Choroid plexus epithelial cell (primary cell): ENCODE results near the gene CSMD2.

ENCODE experiments used
- DNase-seq: peaks from one replicate; pipeline ENCODE4 v3.0.0-alpha.2; 2010; ENCODE audit warnings: low read depth
- H3K4me3 ChIP-seq: 2 replicates; pipeline ENCODE4 v1.5.1; 2011; ENCODE audit warnings: low read depth, mild to moderate bottlenecking, control low read depth, low read length, moderate library complexity
- TF ChIP-seq, protein P1 (sequence below): conservative IDR thresholded peaks from 2 replicates; pipeline ENCODE4 v1.5.1; 2011; ENCODE audit warnings: low read depth, mild to moderate bottlenecking, control low read depth, inconsistent platforms, low read length, moderate library complexity

The CSMD2 gene

DNA sequence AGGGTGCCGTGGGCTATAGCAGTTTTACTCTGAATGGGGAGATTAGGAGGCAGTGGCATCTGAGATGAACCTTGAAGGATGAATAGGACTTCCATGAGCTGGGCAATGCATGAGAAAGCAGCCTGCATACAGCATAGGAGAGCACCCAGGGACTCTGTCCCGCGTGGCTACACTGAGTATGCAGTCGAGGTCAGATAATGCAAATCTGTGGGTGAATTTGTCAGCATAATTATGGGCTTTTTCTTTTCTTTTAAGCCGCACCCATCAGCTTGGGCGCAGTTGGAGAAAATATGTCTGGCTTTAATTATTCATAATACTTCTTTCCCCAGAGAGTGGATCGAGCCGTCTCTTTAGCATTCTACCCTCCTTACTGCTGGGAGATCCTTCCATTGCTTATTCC is 504.1 kb downstream of the CSMD2 start:
- no peak for DNase-seq
- TF ChIP-seq, protein P1, sequence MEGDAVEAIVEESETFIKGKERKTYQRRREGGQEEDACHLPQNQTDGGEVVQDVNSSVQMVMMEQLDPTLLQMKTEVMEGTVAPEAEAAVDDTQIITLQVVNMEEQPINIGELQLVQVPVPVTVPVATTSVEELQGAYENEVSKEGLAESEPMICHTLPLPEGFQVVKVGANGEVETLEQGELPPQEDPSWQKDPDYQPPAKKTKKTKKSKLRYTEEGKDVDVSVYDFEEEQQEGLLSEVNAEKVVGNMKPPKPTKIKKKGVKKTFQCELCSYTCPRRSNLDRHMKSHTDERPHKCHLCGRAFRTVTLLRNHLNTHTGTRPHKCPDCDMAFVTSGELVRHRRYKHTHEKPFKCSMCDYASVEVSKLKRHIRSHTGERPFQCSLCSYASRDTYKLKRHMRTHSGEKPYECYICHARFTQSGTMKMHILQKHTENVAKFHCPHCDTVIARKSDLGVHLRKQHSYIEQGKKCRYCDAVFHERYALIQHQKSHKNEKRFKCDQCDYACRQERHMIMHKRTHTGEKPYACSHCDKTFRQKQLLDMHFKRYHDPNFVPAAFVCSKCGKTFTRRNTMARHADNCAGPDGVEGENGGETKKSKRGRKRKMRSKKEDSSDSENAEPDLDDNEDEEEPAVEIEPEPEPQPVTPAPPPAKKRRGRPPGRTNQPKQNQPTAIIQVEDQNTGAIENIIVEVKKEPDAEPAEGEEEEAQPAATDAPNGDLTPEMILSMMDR, result no peak
- no peak overlapping the region for H3K4me3 ChIP-seq

DNA sequence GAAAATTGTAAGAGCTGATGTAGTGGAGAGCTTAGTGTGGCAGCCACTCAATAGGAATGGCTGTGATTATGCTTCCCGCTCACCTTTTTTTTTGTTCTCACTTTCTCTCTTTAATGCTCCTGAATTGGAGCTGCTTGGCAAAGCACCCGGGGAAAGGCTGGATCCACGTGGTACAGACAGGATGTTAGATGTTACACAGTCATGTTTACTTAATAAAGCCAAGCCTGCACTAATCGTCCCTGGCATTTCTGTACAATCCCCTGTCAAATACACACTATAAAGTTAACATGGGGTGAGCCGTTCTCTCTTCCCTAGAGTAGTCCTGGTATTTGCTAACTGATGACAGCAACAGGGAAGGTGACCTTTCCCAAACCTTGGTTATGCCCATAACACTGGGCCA is 504.8 kb downstream of the CSMD2 start:
- no peak for DNase-seq
- H3K4me3 ChIP-seq, result no peak overlapping the region
- TF ChIP-seq, protein P1, result no peak

- TF ChIP-seq, protein P1, result no peak
These were observed 505.4 kb downstream of the CSMD2 start for GRCh38 chr1:33659641-33660040.

DNA sequence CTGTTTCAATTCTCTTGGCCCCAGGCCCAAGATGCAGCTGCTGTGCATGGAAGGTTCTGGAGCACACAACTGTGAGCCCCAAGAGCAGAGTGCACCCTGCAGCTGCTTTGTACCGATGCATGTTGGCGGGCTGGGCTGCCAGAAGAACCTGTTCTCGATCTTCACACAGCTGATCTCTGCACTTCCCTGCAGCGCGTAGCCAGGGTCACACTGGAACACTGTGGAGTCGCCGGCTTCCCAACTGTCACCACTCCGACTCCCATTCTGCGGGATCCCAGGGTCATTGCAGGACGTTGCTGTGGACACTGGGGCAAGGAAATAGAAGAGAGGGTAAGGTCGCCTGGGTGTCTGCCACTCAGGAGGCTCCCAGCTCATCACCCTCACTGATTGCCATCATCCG is 507.2 kb downstream of the CSMD2 start:
- no peak for DNase-seq
- TF ChIP-seq, protein P1, result no peak
- no peak overlapping the region for H3K4me3 ChIP-seq

More at GRCh38 chr1:33659641-33660040, 505.4 kb downstream of the CSMD2 start:
- DNase-seq, result no peak
- no peak overlapping the region for H3K4me3 ChIP-seq

GRCh38 chr1:33656467-33657005 is 508.5 kb downstream of the CSMD2 start:
- TF ChIP-seq, protein P1, result no peak
- no peak for DNase-seq
- no peak overlapping the region for H3K4me3 ChIP-seq

GRCh38 chr1:33655496-33655895 is 509.5 kb downstream of the CSMD2 start:
- no peak overlapping the region for H3K4me3 ChIP-seq
- TF ChIP-seq, protein P1, result no peak

DNA sequence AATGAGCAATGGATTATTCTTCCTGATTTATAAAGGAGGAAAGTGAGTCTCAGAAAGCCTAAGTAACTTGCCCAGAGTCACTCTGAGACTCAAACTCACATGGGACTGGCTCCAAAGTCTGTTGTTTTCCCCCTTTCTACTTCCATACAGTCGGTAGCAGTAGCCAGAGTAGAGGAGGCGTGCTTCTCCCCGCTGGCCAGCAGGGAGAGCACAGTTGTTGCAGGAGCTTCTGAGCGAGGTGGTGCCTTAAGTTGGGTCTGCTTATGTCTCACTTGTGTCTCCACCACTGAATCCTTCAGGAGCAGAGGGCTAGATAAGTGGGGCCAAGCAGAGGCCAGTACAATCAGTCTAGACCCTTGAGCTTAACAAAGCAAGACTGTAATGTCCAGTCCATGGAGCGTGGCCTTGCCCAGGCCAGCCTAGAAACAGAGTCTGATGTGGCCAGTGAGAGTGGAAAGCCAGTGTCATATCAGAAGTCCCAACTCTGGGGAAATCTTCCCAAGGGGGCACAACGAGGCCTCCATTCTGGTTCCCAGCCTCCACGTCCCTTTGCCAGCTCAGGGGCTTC is 510.7 kb downstream of the CSMD2 start:
- TF ChIP-seq, protein P1, result peak; percentile 45
- no peak overlapping the region for H3K4me3 ChIP-seq
- DNase-seq, result peak; percentile 27

More at GRCh38 chr1:33655496-33655895, 509.5 kb downstream of the CSMD2 start:
- no peak for DNase-seq
